Stomach smooth muscle (tissue), 2 donors: ENCODE measurements around the gene TMEM87B.

Experiments used
- H3K27ac ChIP-seq: one replicate; pipeline ENCODE4 v1.7.0; 2013; ENCODE audit warnings: mild to moderate bottlenecking, low read length, inconsistent platforms
- H3K27me3 ChIP-seq, 2 donors: one replicate each; pipeline ENCODE4 v1.7.0; 2013; ENCODE audit warnings: low read length in 2 of 2; ENCODE audit not compliant: insufficient read depth in 2 of 2, control insufficient read depth in 1 of 2
- H3K36me3 ChIP-seq, 2 donors: one replicate each; pipeline ENCODE4 v1.7.0; 2013; ENCODE audit warnings: low read length in 2 of 2; ENCODE audit not compliant: control insufficient read depth in 2 of 2, insufficient read depth in 2 of 2
- H3K4me1 ChIP-seq: one replicate; pipeline ENCODE4 v1.7.0; 2013; ENCODE audit warnings: low read length; ENCODE audit not compliant: control insufficient read depth, insufficient read depth
- H3K4me3 ChIP-seq, 2 donors: one replicate each; pipeline ENCODE4 v1.7.0; 2013; ENCODE audit warnings: low read length in 2 of 2
- H3K9ac ChIP-seq, 2 donors: one replicate each; pipeline ENCODE4 v1.7.0; 2013; ENCODE audit warnings: low read length in 2 of 2, mild to moderate bottlenecking in 1 of 2
- H3K9me3 ChIP-seq, 2 donors: one replicate each; pipeline ENCODE4 v1.7.0; 2013; ENCODE audit warnings: low read length in 2 of 2; ENCODE audit not compliant: control insufficient read depth in 2 of 2
- donor health status: healthy.
- donor health status: Pancreatic carcinoma.

Gene TMEM87B

DNA sequence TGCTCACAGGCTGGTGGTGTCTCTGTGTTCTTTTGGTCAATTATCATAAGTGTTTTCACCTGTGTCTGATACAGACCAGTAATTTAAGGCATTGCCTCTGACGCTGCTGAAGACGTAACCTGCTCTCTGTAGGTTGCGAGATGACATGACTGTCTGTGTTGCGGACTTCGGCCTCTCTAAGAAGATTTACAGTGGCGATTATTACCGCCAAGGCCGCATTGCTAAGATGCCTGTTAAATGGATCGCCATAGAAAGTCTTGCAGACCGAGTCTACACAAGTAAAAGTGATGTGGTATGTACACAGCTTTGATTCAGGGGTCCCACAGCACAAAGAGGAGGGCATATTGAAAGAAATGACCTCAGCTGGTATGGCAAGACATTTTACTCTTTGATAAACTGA is 33.8 kb upstream of the TMEM87B start:
- H3K36me3 ChIP-seq: peaks cover 4 to 24% of the 10 kb centered on the region in 2 donors
- no peaks in the 10 kb centered on the region for H3K27me3 ChIP-seq
- no peak overlapping the region for H3K9ac ChIP-seq
- no peaks in the 10 kb centered on the region for H3K9me3 ChIP-seq
- H3K4me1 ChIP-seq: no peaks in the 10 kb centered on the region
- H3K27ac ChIP-seq: no peak overlapping the region
- H3K4me3 ChIP-seq: no peak overlapping the region

DNA sequence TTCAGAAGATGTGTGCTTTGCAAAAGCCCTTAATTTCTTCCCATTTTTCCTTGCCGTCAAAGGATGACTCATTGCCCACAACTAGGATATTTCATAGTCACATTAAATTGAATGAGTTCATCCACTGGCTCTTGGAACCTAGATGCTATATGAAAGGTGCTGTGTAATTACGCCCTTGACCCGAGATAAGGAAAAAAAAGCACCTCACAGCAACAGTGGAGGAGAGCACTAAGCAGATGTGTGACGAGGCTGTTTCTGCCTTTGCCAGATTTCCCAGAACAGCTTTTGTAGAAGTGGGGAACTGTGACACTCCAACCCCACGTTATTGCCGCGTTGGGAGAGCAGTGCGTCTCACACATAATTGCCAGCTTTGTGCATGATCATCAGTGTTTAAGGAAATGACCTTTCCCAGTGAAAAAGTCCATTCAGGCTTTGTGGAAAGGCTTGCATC is 33.3 kb upstream of the TMEM87B start:
- Histone ChIP-seq H3K9me3 (no peaks in the 10 kb centered on the region), H3K36me3 (peaks cover 4 to 22% of the 10 kb centered on the region in 2 donors), H3K27ac (no peak overlapping the region), H3K4me3 (no peak overlapping the region), H3K4me1 (no peaks in the 10 kb centered on the region), H3K9ac (no peak overlapping the region), H3K27me3 (no peaks in the 10 kb centered on the region)

DNA sequence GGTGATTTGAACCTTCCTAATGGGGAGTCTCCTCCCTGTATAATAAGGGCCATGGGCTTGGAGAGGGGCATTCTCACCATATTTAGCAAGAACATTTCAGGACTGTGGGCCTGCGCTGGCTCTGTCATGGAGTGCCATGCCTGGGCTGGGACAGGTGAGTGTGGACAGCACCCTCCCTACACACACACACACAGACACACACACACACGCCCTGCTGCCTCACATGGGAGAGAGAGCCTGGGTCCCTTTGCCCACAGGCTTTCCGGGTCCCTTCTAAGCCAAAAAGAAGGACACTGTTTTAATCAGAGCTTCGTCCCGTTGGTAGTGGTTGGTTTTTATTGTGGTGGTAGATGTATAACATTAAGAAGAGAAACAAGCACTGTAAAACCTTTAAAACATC is 31.4 kb upstream of the TMEM87B start:
- H3K9me3 ChIP-seq: no peaks in the 10 kb centered on the region
- H3K9ac ChIP-seq: no peak overlapping the region
- H3K4me1 ChIP-seq: no peaks in the 10 kb centered on the region
- no peak overlapping the region for H3K4me3 ChIP-seq
- no peaks in the 10 kb centered on the region for H3K27me3 ChIP-seq
- no peak overlapping the region for H3K27ac ChIP-seq
- H3K36me3 ChIP-seq: peaks cover 4 to 26% of the 10 kb centered on the region in 2 donors

DNA sequence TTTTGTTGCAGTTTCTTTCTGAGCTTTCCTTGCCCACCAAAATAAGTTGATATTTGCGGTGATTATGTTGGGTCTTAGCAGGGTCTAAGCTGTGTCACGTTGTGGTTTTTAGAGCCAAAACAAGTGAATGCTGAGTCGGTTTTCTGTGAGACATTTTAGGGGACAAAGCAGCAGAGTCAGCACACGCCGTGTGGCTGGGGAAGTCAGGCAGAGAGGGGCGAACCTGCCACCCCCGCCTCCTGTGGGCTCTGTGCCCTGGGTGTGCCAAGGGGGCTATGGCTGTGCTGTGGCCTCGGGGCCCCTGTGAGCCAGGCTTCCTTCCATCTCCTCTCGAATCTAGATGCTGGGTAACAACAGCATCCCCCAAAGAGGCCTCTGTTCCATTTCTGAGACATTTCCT is 30.8 kb upstream of the TMEM87B start:
- Histone ChIP-seq H3K27me3 (no peaks in the 10 kb centered on the region), H3K9ac (no peak overlapping the region), H3K9me3 (no peaks in the 10 kb centered on the region), H3K27ac (no peak overlapping the region), H3K4me1 (no peaks in the 10 kb centered on the region), H3K4me3 (no peak overlapping the region), H3K36me3 (peaks cover 4 to 26% of the 10 kb centered on the region in 2 donors)

DNA sequence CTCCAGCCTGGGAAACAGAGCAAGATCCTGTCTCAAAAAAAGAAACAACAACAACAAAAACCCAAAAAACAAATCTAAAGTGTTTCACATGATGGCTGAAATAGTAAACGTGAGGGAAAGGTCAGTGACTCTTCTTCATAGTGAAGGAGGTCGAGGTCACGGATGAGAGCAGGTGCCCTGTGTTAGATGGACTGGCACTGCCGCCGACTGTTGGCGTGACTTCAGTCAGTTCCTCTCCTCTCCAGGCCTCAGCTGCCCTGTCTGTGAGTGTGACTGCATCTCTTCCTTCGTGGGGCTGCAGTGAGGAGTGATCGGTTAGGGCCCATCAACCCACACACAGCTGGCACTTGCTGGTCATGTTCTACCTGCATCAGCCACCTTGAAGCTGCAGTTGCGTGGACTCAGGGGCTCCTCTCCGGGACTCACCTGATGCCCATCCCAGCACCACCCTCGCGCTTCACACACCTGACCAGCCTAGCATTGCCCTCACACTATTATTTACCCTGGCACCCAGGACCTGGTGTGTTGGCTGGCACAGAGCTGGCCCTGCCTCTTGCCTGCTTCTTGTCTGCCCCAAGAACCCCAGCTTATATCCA is 30.1 kb upstream of the TMEM87B start:
- peaks cover 4 to 21% of the 10 kb centered on the region in 2 donors for H3K36me3 ChIP-seq
- H3K27me3 ChIP-seq: no peaks in the 10 kb centered on the region
- H3K9me3 ChIP-seq: no peaks in the 10 kb centered on the region
- no peak overlapping the region for H3K27ac ChIP-seq
- H3K4me1 ChIP-seq: no peaks in the 10 kb centered on the region
- H3K4me3 ChIP-seq: no peak overlapping the region
- no peak overlapping the region for H3K9ac ChIP-seq

DNA sequence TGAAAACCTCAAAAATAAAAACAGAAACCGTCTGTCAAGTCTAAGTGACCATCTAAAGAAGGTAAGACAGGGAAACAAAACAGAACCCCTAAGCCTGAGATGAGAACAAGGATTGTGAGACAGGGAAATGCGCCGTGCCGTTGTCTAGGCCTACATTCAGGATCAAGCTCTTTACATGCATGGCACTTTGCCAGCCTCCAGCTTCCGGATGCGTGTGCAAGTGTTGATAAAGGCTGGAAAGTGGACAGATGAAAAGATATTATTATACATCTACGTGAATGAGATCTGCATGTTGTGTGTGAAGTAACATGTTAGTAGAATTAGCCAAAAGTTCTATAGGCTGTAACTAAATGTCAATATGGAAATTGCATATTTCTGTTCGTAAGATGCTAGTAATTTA is 28.6 kb upstream of the TMEM87B start:
- Histone ChIP-seq H3K4me1 (no peaks in the 10 kb centered on the region), H3K36me3 (peaks cover 4 to 21% of the 10 kb centered on the region in 2 donors), H3K27ac (no peak overlapping the region), H3K9ac (no peak overlapping the region), H3K27me3 (no peaks in the 10 kb centered on the region), H3K9me3 (no peaks in the 10 kb centered on the region), H3K4me3 (no peak overlapping the region)

DNA sequence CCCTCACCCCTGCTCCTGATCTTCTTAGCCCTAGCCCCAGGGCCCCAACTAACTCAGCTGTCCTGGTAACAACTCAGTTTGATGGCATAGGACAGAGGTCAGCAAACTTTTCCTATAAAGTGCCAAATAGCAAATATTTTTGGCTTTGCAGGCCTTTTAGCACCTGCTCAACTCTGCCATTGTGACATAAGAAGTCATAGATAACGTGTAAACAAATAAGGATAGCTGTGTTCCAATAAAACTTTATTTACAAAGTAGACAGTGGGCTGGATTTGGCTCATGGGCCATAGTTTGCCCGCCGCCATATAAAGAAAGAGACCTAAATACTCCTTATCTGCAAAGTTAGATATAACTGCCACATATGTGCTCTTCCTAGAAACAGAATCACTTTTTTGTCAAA is 27.3 kb upstream of the TMEM87B start:
- H3K27ac ChIP-seq: no peak overlapping the region
- no peaks in the 10 kb centered on the region for H3K9me3 ChIP-seq

DNA sequence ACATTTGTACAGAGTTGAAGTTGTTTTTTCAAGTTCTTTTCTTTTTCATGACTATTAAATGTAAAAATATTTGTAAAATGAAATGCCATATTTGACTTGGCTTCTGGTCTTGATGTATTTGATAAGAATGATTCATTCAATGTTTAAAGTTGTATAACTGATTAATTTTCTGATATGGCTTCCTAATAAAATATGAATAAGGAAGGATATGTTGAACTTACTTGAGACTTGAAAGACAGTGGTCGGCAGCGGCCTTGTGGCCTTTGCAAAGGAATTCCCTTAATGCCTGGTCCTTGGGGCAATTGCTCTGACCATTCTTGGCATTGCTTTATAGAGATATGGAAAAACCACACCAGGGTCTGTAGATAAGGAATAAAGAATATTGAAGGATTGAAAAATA is 25.9 kb upstream of the TMEM87B start:
- peaks cover 12% of the 10 kb centered on the region for H3K4me1 ChIP-seq
- peaks cover 0 to 7% of the 10 kb centered on the region in 2 donors for H3K36me3 ChIP-seq
- H3K27ac ChIP-seq: no peak overlapping the region
- no peak overlapping the region for H3K9ac ChIP-seq
- no peaks in the 10 kb centered on the region for H3K9me3 ChIP-seq
- no peaks in the 10 kb centered on the region for H3K27me3 ChIP-seq
- no peak overlapping the region for H3K4me3 ChIP-seq

More for the DNA sequence above, 27.3 kb upstream of the TMEM87B start:
- no peak overlapping the region for H3K9ac ChIP-seq
- peaks cover 0 to 13% of the 10 kb centered on the region in 2 donors for H3K36me3 ChIP-seq
- H3K4me1 ChIP-seq: peaks cover 7% of the 10 kb centered on the region
- H3K27me3 ChIP-seq: no peaks in the 10 kb centered on the region
- no peak overlapping the region for H3K4me3 ChIP-seq

DNA sequence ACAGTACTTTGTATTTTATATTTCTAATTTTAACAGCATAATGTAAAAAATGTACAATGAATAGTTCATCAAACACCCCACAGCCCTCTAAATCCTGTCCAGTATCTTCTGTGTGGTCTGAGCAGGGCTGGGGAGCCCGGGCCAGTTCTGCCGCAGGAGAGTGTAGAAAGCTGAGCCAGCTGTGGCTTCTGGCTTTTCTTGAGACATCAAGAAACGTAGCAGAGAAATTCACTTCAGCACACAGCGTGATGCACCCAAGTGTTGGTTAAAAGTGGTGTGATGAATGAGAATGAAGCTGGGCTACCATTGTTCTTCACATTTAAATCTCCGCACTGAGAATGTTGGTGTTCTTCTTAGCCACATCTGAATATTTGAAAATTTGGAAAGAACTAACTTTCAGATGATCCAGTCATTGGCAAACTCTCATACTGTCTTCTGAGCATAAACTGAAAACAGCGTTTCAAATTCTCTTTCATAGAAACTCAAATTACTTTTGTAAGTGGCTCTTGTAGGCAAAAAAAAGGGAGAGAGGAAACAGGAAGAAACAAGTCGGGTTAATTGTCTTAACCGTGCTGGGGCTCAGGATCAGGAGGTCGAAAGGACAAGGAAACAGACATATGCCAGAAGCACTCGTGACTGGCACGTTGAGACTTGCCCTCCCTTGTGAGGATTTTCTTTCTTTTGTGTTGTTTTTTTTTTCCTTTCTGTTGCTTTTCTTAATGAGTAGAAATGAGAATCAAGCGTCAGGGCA is 23.4 kb upstream of the TMEM87B start:
- Histone ChIP-seq H3K36me3 (peaks cover 0 to 5% of the 10 kb centered on the region in 2 donors), H3K4me3 (peak overlapping the region in 1 of 2 donors; percentile 3), H3K9me3 (no peaks in the 10 kb centered on the region), H3K27me3 (no peaks in the 10 kb centered on the region), H3K4me1 (peaks cover 12% of the 10 kb centered on the region), H3K27ac (no peak overlapping the region), H3K9ac (no peak overlapping the region)

DNA sequence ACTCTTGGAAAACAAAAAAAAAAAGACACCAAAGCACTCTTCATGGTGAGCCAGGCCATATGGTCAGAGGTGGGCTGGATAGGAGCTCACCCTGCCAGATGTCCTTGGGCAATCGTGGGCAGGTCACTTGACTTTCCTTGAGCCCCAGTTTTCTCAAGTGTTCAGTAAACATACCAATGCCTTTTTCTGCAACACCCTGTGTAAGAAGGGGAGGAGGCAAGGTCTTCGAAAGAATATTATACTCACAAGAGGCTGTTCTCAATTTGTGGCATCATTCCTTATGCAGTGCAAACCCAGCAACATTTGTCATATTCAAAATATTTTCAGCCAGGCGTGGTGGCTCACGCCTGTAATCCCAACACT is 22.9 kb upstream of the TMEM87B start:
- peak overlapping the region in 1 of 2 donors; percentile 3 for H3K4me3 ChIP-seq
- H3K9me3 ChIP-seq: no peaks in the 10 kb centered on the region

More for the DNA sequence above, 22.9 kb upstream of the TMEM87B start:
- no peak overlapping the region for H3K27ac ChIP-seq
- peaks cover 12% of the 10 kb centered on the region for H3K4me1 ChIP-seq
- H3K27me3 ChIP-seq: no peaks in the 10 kb centered on the region
- H3K36me3 ChIP-seq: peaks cover 0 to 5% of the 10 kb centered on the region in 2 donors
- no peak overlapping the region for H3K9ac ChIP-seq
